H1 (cell line): ENCODE measurements around the gene ATP2B3. TPM values are rescaled to one million over a fixed set of nuclear protein-coding genes. Genes with fewer than 3 reads are reported as not detected.

Source experiments
- CTCF ChIA-PET: fragments of 300-600 bp; sonication (Branson Sonifier 250); formaldehyde crosslinking; loops from one replicate; lab custom pipeline; 2021; ENCODE audit not compliant: partially characterized antibody; lab: Charles Lee
- POLR2A ChIA-PET: fragments of 300-600 bp; sonication (Branson Sonifier 250); formaldehyde crosslinking; loops from one replicate; lab custom pipeline; 2021; ENCODE audit warnings: inconsistent platforms; ENCODE audit not compliant: partially characterized antibody; lab: Charles Lee
- DNase-seq, 2 experiments: peaks; one replicate each; pipeline versions ENCODE4 v3.0.0 to v3.0.0-alpha.2; 2010 to 2022; ENCODE audit warnings: low spot score in 2 of 2, low read depth in 1 of 2, mixed read lengths in 1 of 2
- FAIRE-seq: peaks from 2 replicates; lab custom pipeline; 2011; peaks lifted over from hg19 to GRCh38; lab: Jason Lieb, UNC
- H2AFZ ChIP-seq: 2 replicates; pipeline ENCODE4 v1.8.1; 2012; ENCODE audit warnings: low read length, inconsistent platforms
- H2AK5ac ChIP-seq: 2 replicates; pipeline ENCODE4 v1.6.1; 2013; ENCODE audit warnings: low read depth, low read length
- H2BK120ac ChIP-seq: replicated peaks from 2 replicates; pipeline ENCODE3; 2013; ENCODE audit warnings: low read depth, low read length, inconsistent platforms
- H2BK12ac ChIP-seq: 2 replicates; pipeline ENCODE4 v1.6.1; 2013; ENCODE audit warnings: low read depth, low read length
- H2BK15ac ChIP-seq: 2 replicates; pipeline ENCODE4 v1.6.1; 2013; ENCODE audit warnings: low read length
- H2BK20ac ChIP-seq: 2 replicates; pipeline ENCODE4 v1.6.1; 2013; ENCODE audit warnings: low read length
- H2BK5ac ChIP-seq: 2 replicates; pipeline ENCODE4 v1.6.1; 2013; ENCODE audit warnings: low read depth, low read length
- H3K14ac ChIP-seq: 2 replicates; pipeline ENCODE4 v1.6.1; 2013; ENCODE audit warnings: inconsistent platforms; ENCODE audit not compliant: insufficient read length
- H3K18ac ChIP-seq: 2 replicates; pipeline ENCODE4 v1.6.1; 2013; ENCODE audit warnings: low read length; ENCODE audit errors: extremely low read depth
- H3K23ac ChIP-seq: 2 replicates; pipeline ENCODE4 v1.6.1; 2013; ENCODE audit warnings: inconsistent platforms; ENCODE audit not compliant: insufficient read length
- H3K23me2 ChIP-seq: 2 replicates; pipeline ENCODE4 v1.6.1; 2013; ENCODE audit warnings: low read depth, low read length
- H3K27ac ChIP-seq: 2 replicates; pipeline ENCODE4 v1.6.1; 2011; ENCODE audit warnings: low read depth, low read length, inconsistent platforms
- H3K27me3 ChIP-seq, 4 experiments: replicated peaks in 1 of 4; 1 replicate in 1 of 4; 2 replicates in 3 of 4; pipeline versions ENCODE4 v1.6.1 to v1.8.1; 2011 to 2013; ENCODE audit warnings: low read length in 3 of 4, mild to moderate bottlenecking in 3 of 4, inconsistent platforms in 2 of 4, mixed read lengths in 2 of 4, moderate library complexity in 1 of 4; ENCODE audit not compliant: control insufficient read depth in 3 of 4, insufficient read depth in 3 of 4; ENCODE audit errors: extremely low read depth in 1 of 4
- H3K36me3 ChIP-seq, 4 experiments: 2 replicates each; pipeline versions ENCODE4 v1.6.1 to v1.8.1; 2011 to 2013; ENCODE audit warnings: mild to moderate bottlenecking in 4 of 4, low read length in 3 of 4, moderate library complexity in 2 of 4, control low read depth in 1 of 4, inconsistent platforms in 1 of 4; ENCODE audit not compliant: insufficient read depth in 4 of 4, control insufficient read depth in 2 of 4
- H3K4ac ChIP-seq: replicated peaks from 2 replicates; pipeline ENCODE3; 2013; ENCODE audit warnings: low read length, low read depth, mixed read lengths, inconsistent platforms; ENCODE audit not compliant: insufficient read length
- H3K4me1 ChIP-seq, 4 experiments: replicated peaks in 1 of 4; 1 replicate in 1 of 4; 2 replicates in 3 of 4; pipeline versions ENCODE4 v1.6.1 to v1.8.1; 2011 to 2013; ENCODE audit warnings: low read length in 3 of 4, inconsistent platforms in 2 of 4, mixed read lengths in 1 of 4; ENCODE audit not compliant: insufficient read depth in 4 of 4, control insufficient read depth in 3 of 4
- H3K4me2 ChIP-seq, 2 experiments: 2 replicates each; pipeline versions ENCODE4 v1.6.1 to v1.8.1; 2011 to 2013; ENCODE audit warnings: low read depth in 2 of 2, low read length in 2 of 2, control low read depth in 1 of 2, inconsistent platforms in 1 of 2, mild to moderate bottlenecking in 1 of 2; ENCODE audit not compliant: insufficient read depth in 1 of 2
- H3K4me3 ChIP-seq, 4 experiments: fragments of 200-600, 300-600 bp in 1 of 4; sonication (generic), shearing (Covaris generic), sonication (Bioruptor Twin) in 1 of 4; 2 replicates each; pipeline versions ENCODE4 v1.5.1 to v1.8.1; 2011 to 2016; ENCODE audit warnings: low read length in 4 of 4, low read depth in 3 of 4, control low read depth in 2 of 4, inconsistent platforms in 2 of 4, mild to moderate bottlenecking in 2 of 4, mixed read lengths in 1 of 4, moderate library complexity in 1 of 4; ENCODE audit not compliant: insufficient read depth in 2 of 4; ENCODE audit errors: extremely low read depth in 1 of 4
- H3K56ac ChIP-seq: replicated peaks from 2 replicates; pipeline ENCODE3; 2013; ENCODE audit warnings: low read depth, mild to moderate bottlenecking, mixed read lengths, low read length, inconsistent platforms; ENCODE audit not compliant: insufficient read length
- H3K79me1 ChIP-seq: 2 replicates; pipeline ENCODE4 v1.6.1; 2013; ENCODE audit warnings: low read depth, low read length, control low read depth
- H3K79me2 ChIP-seq, 2 experiments: 2 replicates each; pipeline versions ENCODE4 v1.6.1 to v1.8.1; 2012 to 2013; ENCODE audit warnings: low read length in 2 of 2, mild to moderate bottlenecking in 2 of 2, inconsistent platforms in 1 of 2; ENCODE audit not compliant: insufficient read depth in 2 of 2, control insufficient read depth in 1 of 2
- H3K9ac ChIP-seq, 4 experiments: replicated peaks in 1 of 4; 1 replicate in 1 of 4; 2 replicates in 3 of 4; pipeline versions ENCODE4 v1.6.1 to v1.8.1; 2011 to 2013; ENCODE audit warnings: low read depth in 3 of 4, low read length in 3 of 4, control low read depth in 2 of 4, mild to moderate bottlenecking in 2 of 4, moderate library complexity in 2 of 4, inconsistent platforms in 1 of 4; ENCODE audit errors: extremely low read depth in 1 of 4
- H3K9me3 ChIP-seq, 2 experiments: 2 replicates each; pipeline versions ENCODE4 v1.6.1 to v1.8.1; 2012 to 2013; ENCODE audit warnings: mild to moderate bottlenecking in 2 of 2, moderate library complexity in 2 of 2, control low read depth in 1 of 2, inconsistent platforms in 1 of 2, low read depth in 1 of 2, low read length in 1 of 2, mixed read lengths in 1 of 2; ENCODE audit not compliant: insufficient read depth in 2 of 2
- H4K20me1 ChIP-seq, 2 experiments: replicated peaks in 1 of 2; 2 replicates each; pipeline versions ENCODE3 to v1.8.1; 2011 to 2013; ENCODE audit warnings: inconsistent platforms in 2 of 2, low read length in 2 of 2, mild to moderate bottlenecking in 1 of 2; ENCODE audit not compliant: insufficient read depth in 2 of 2, control insufficient read depth in 1 of 2
- H4K5ac ChIP-seq: 2 replicates; pipeline ENCODE4 v1.6.1; 2013; ENCODE audit warnings: low read length, low read depth, mixed read lengths, inconsistent platforms; ENCODE audit not compliant: insufficient read length
- H4K8ac ChIP-seq: 2 replicates; pipeline ENCODE4 v1.8.0; 2013; ENCODE audit warnings: mild to moderate bottlenecking, moderate library complexity, low read length, inconsistent platforms; ENCODE audit not compliant: insufficient read depth; ENCODE audit errors: extremely low read depth
- H4K91ac ChIP-seq: replicated peaks from 2 replicates; pipeline ENCODE3; 2013; ENCODE audit warnings: low read length, mixed read lengths, inconsistent platforms; ENCODE audit not compliant: insufficient read length
- BACH1 ChIP-seq: IDR thresholded peaks from 2 replicates; pipeline ENCODE4 v1.6.1; 2012; ENCODE audit warnings: low read length, improper control_type of control experiment
- EGR1 ChIP-seq: IDR thresholded peaks from 2 replicates; pipeline ENCODE4 v1.6.1; 2011; ENCODE audit warnings: low read depth, low read length, borderline replicate concordance
- HDAC6 ChIP-seq: IDR thresholded peaks from one replicate; pipeline ENCODE4 v1.7.1; 2012; ENCODE audit warnings: low read depth, mild to moderate bottlenecking, inconsistent platforms, low read length, moderate library complexity
- WGBS, 2 experiments: shearing (Covaris generic) in 1 of 2; methylation state at CpG; one replicate each; pipeline versions ENCODE4 v1.1.6 to v1.1.7; 2013 to 2015; ENCODE audit warnings: low lambda C conversion rate in 2 of 2, mixed read lengths in 2 of 2, inconsistent platforms in 1 of 2, low coverage in 1 of 2, missing lambda C conversion rate in 1 of 2; ENCODE audit not compliant: insufficient replicate concordance in 2 of 2, insufficient coverage in 1 of 2, insufficient read length in 1 of 2; ENCODE audit errors: extremely low coverage in 1 of 2, missing lambda C conversion rate in 1 of 2; 5-methylcytosine and 5-hydroxymethylcytosine counted together
- polyA plus RNA-seq, 7 experiments: library from polyadenylated mRNA; depleted of rRNA in 3 of 7; stranded (reverse) in 5 of 7; unstranded in 2 of 7; fragments of >200 nt in 5 of 7; fragments of 200-250 nt in 2 of 7; gene quantifications; 1 replicate in 5 of 7; 2 replicates in 1 of 7; 4 replicates in 1 of 7; pipeline versions ENCODE4 v1.2.1 to v1.2.3, GENCODE V29; 2011 to 2013; ENCODE audit warnings: missing spikeins in 2 of 7, mixed read lengths in 2 of 7
- total RNA-seq: library from RNA; stranded (reverse); fragmentation: NEBNext Ultra II Directional; extraction: Animal tissue kit (Norgen Biotek cat#: 25700); gene quantifications from 2 replicates; pipeline ENCODE4 v1.2.1, GENCODE V29; 2021

Gene ATP2B3
- total and polyA plus RNA-seq, 2 of the 8 experiments (the other 6 are each of a cell fraction or from before 2014, with no cell fraction given) = 0.14 to 0.19 TPM

DNA sequence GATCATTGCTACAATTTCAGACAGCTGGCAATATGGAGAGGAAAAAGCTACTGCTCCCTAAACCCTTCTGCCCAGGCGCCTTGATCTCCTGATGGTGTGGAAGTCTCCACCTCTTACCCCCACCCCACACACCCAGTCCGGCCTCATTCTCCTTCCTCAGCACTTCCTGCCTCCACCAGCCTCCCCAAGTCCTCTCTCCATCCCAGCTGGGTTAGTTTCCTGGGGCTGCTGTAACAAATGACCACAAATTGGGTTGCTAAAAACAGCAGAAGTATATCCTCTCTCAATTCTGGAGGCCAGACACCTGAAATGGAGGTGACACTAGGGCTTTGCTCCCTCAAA lies 82.6 kb downstream of the ATP2B3 start:
- 33% methylated on average over 1 of the region's 2 CpGs; no CpG with 5 or more reads in 1 of the 2 experiments for WGBS, 2 experiments
- TF ChIP-seq BACH1 (no peak), EGR1 (no peak), HDAC6 (no peak)
- H3K4ac ChIP-seq = peak overlapping the region; percentile 23

More for the DNA sequence above, 82.6 kb downstream of the ATP2B3 start:
- DNase-seq = no peak
- Histone ChIP-seq H2BK5ac (no peak overlapping the region), H3K14ac (no peak overlapping the region), H4K91ac (no peak overlapping the region), H3K4me3 (peak overlapping the region; percentile 34 to 86 (median 68); a peak in 6 of 8 replicates), H2BK120ac (no peak overlapping the region), H2BK20ac (no peak overlapping the region), H3K56ac (no peak overlapping the region), H3K79me2 (peaks cover 0 to 5% of the 10 kb centered on the region in 2 experiments; a peak in 1 of 4 replicates), H3K27ac (no peak overlapping the region), H3K27me3 (peaks cover 0 to 8% (median 0%) of the 10 kb centered on the region in 4 experiments; a peak in 3 of 7 replicates), H3K23me2 (peaks cover 3% of the 10 kb centered on the region; the same call in 1 of the 2 replicates), H3K4me2 (peak overlapping the region; percentile 79 to 86), H3K23ac (no peak overlapping the region), H3K9me3 (no peaks in the 10 kb centered on the region), H2BK12ac (no peak overlapping the region), H4K8ac (no peak overlapping the region), H2AFZ (no peak overlapping the region), H3K9ac (no peak overlapping the region), H3K4me1 (peaks cover 0 to 4% (median 0%) of the 10 kb centered on the region in 4 experiments; a peak in 1 of 7 replicates), H3K36me3 (no peaks in the 10 kb centered on the region), H3K79me1 (no peaks in the 10 kb centered on the region), H2AK5ac (no peak overlapping the region), H3K18ac (no peak overlapping the region), H4K5ac (no peak overlapping the region), H4K20me1 (peaks cover 0 to 3% of the 10 kb centered on the region in 2 experiments), H2BK15ac (no peak overlapping the region)
- no peak for FAIRE-seq
- ChIA-PET CTCF (interaction anchor here (1.1 to 4.5 kb wide), 9 partner anchors 11 to 69 kb away, joined by 3 to 22 read pairs (median 5); no protein-coding TSS in a partner anchor), POLR2A (interaction anchor here (0.7 to 1.3 kb wide), 5 partner anchors 9 to 335 kb away, joined by 3 read pairs; partner anchors contain the start of gene NAA10)
